Activated T-cell treated with anti-CD3 and anti-CD28 coated beads, Interleukin-2, amount 50 U/mL, for 72 hours (primary cell): ENCODE data around the gene MMP28. TPM values are rescaled to one million over a fixed set of nuclear protein-coding genes. Genes with fewer than 3 reads are reported as not detected.

ENCODE experiments used
- ATAC-seq, 2 donors: fragments of 150-1000 bp; cut with Tn5 transposase; replicated peaks in 1 of 2; 2 replicates each; pipeline ENCODE4 v1.10.0; 2021; ENCODE audit warnings: moderate library complexity in 2 of 2, mild to moderate bottlenecking in 1 of 2
- DNase-seq, 2 donors: peaks; one replicate each; pipeline ENCODE4 v3.0.0; 2021 to 2022; ENCODE audit warnings: mixed read lengths in 1 of 2
- H3K27ac Mint-ChIP-seq: one replicate; pipeline ENCODE4 v1.8.0; 2022; ENCODE audit warnings: mild to moderate bottlenecking, moderate library complexity, mixed read lengths
- H3K27me3 Mint-ChIP-seq: one replicate; pipeline ENCODE4 v1.8.0; 2022; ENCODE audit warnings: low read depth, mixed read lengths
- H3K36me3 Mint-ChIP-seq, 2 donors: one replicate each; pipeline ENCODE4 v1.8.0; 2022; ENCODE audit warnings: mixed read lengths in 2 of 2, mild to moderate bottlenecking in 1 of 2; ENCODE audit not compliant: insufficient read depth in 2 of 2
- H3K4me1 Mint-ChIP-seq: one replicate; pipeline ENCODE4 v1.8.0; 2022; ENCODE audit warnings: low read depth, mixed read lengths
- H3K4me3 Mint-ChIP-seq, 2 donors: one replicate each; pipeline ENCODE4 v1.8.0; 2022; ENCODE audit warnings: mild to moderate bottlenecking in 2 of 2, mixed read lengths in 2 of 2, moderate library complexity in 2 of 2
- H3K9me3 Mint-ChIP-seq, 2 donors: one replicate each; pipeline ENCODE4 v1.8.0; 2022; ENCODE audit warnings: mixed read lengths in 2 of 2
- total RNA-seq, 2 donors: library from RNA; stranded (reverse); gene quantifications; one replicate each; pipeline ENCODE4 v1.2.3, GENCODE V29; 2022

The MMP28 gene
- total RNA-seq, 2 donors from 2014 or later, result 0.96 TPM; not detected in 1

DNA sequence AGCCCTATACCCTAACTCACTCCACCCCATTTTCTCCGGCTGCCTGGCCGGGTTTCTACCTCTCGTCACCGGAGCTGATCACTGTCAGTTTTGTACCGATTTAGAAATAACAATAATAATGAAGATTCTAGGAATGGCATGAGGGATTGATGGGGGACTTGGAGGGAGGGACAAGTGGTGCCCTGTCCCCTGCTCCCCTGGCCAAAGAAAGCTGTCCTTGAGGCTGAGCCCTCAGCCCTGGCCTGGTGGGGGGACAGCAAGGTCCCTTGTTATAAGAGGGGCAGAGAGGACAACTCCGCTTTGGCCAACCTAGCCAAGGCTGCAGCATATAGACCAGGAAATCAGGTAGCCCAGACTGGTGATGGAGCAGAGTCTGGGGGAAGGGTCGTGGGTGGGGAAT is 52.9 kb downstream of the MMP28 start:
- ATAC-seq, result no peak
- Mint-ChIP-seq H3K4me1 (no peaks in the 10 kb centered on the region), H3K27ac (no peak overlapping the region), H3K9me3 (no peaks in the 10 kb centered on the region), H3K27me3 (peaks cover 38% of the 10 kb centered on the region), H3K36me3 (no peaks in the 10 kb centered on the region), H3K4me3 (peak overlapping the region; percentile 6 to 16)
- DNase-seq, result no peak

DNA sequence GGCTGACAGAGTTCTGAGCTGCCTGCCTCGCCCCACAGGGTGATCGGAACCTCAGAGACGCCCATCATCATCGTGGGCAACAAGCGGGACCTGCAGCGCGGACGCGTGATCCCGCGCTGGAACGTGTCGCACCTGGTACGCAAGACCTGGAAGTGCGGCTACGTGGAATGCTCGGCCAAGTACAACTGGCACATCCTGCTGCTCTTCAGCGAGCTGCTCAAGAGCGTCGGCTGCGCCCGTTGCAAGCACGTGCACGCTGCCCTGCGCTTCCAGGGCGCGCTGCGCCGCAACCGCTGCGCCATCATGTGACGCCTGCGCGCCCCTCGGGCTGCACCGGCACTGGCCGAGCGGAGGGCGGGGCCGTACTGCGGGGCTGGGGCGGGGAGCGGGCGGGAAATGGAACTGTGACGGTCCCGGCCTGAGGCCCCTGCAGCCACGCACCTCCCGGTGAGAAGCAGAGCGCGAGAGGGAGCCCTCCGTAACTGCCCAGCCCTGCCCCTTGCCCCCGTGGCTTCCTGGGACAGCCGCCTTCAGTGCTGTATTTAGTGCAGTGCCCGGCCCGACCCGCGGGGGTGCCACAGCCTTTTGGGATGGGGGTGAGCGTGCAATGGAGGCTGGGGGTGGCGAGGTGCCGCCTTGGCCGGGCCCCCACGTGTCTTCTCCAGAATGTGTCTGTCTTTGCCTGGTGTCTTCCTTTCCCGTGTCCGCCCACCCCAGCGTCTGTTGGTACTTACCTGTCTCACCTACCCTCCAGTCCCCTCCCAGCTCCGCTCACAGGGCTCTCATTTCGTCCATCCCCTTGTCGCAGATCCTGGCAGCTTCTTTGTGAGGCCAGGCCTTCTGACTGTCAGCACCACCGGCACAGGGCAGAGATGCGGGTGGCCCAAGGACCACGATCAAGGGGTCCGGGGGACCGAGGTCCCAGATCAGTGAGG is 54.2 kb downstream of the MMP28 start:
- peak in 1 of 2 donors; percentile 37 for DNase-seq
- no peak overlapping the region for H3K27ac Mint-ChIP-seq

GRCh38 chr17:35740216-35740615 is 55.2 kb downstream of the MMP28 start:
- no peak for DNase-seq
- Mint-ChIP-seq H3K4me1 (no peaks in the 10 kb centered on the region), H3K4me3 (no peak overlapping the region), H3K36me3 (no peaks in the 10 kb centered on the region), H3K27me3 (peaks cover 38% of the 10 kb centered on the region), H3K9me3 (no peaks in the 10 kb centered on the region), H3K27ac (no peak overlapping the region)
- no peak for ATAC-seq

More for the DNA sequence above, 54.2 kb downstream of the MMP28 start:
- H3K4me3 Mint-ChIP-seq, result peak overlapping the region; percentile 62 to 75
- H3K9me3 Mint-ChIP-seq, result no peaks in the 10 kb centered on the region
- peak; percentile 69 to 72 for ATAC-seq
- no peaks in the 10 kb centered on the region for H3K36me3 Mint-ChIP-seq
- H3K4me1 Mint-ChIP-seq, result no peaks in the 10 kb centered on the region
- peaks cover 38% of the 10 kb centered on the region for H3K27me3 Mint-ChIP-seq

DNA sequence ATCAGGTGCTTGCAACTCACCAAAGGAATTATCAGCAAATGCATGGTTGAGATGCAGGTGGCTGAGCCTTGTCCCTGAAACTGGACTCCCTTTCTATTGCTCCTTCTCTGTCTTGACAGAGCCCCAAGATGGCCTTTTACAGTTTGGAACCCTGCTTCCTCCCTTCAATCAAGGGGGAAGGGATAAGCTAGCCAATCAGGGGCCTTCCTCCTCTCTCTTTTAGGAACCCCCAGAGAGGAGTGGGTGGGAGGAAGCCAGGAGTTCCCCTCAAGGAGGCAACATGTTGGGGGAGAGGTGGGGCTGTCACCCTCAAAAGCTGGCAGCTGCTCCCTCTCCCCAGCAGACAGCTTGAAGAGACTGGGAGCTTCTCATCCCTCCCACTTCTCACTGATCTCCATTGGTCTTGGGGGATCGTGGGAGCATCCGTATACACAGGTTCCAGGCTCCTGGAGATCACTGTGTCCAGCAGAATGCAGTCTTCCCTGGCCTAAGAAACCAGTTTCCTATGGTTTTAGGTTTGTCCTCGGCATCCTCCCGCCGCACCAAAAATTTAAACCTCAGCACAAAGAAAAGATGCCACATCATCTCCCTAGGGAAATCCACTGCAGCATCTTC is 56.8 kb downstream of the MMP28 start:
- DNase-seq, result no peak
- H3K27me3 Mint-ChIP-seq, result peaks cover 34% of the 10 kb centered on the region
- no peaks in the 10 kb centered on the region for H3K36me3 Mint-ChIP-seq
- H3K4me1 Mint-ChIP-seq, result no peaks in the 10 kb centered on the region
- H3K4me3 Mint-ChIP-seq, result no peak overlapping the region
- no peaks in the 10 kb centered on the region for H3K9me3 Mint-ChIP-seq
- no peak overlapping the region for H3K27ac Mint-ChIP-seq
- ATAC-seq, result no peak

- no peak for ATAC-seq
- Mint-ChIP-seq H3K4me3 (no peak overlapping the region), H3K27ac (no peak overlapping the region), H3K36me3 (no peaks in the 10 kb centered on the region), H3K9me3 (no peaks in the 10 kb centered on the region), H3K27me3 (peaks cover 16% of the 10 kb centered on the region), H3K4me1 (peaks cover under 1% of the 10 kb centered on the region)
- no peak for DNase-seq
Observed at GRCh38 chr17:35736236-35736635, 59.2 kb downstream of the MMP28 start.

GRCh38 chr17:35735036-35735805 is 60.2 kb downstream of the MMP28 start:
- no peak overlapping the region for H3K4me3 Mint-ChIP-seq
- DNase-seq, result no peak
- H3K27me3 Mint-ChIP-seq, result peaks cover 9% of the 10 kb centered on the region
- peaks cover 11% of the 10 kb centered on the region for H3K4me1 Mint-ChIP-seq
- H3K9me3 Mint-ChIP-seq, result no peaks in the 10 kb centered on the region
- no peak for ATAC-seq
- H3K27ac Mint-ChIP-seq, result no peak overlapping the region
- H3K36me3 Mint-ChIP-seq, result no peaks in the 10 kb centered on the region

DNA sequence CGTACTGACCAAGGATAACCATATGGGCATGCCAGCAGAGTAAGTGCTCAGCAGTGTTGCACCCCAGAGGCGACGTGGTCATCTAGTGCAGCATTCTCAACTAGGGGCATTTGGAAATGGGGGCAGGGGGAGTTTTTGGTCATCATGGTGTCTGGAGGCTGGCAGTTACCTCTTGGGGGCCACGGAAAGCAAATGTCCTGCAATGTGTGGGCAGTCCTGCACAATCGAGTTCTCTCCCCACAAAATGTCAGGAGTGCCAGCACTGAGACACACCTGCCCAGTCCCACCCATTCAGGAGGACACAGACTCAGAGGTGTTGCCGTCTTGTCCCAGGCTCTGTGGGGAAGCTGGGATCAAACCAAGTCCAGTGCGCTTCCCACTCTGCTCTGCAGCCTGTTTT is 61.0 kb downstream of the MMP28 start:
- Mint-ChIP-seq H3K4me1 (peaks cover 14% of the 10 kb centered on the region), H3K27ac (no peak overlapping the region), H3K9me3 (no peaks in the 10 kb centered on the region), H3K36me3 (no peaks in the 10 kb centered on the region), H3K4me3 (no peak overlapping the region), H3K27me3 (peaks cover under 1% of the 10 kb centered on the region)
- DNase-seq, result no peak
- ATAC-seq, result no peak

DNA sequence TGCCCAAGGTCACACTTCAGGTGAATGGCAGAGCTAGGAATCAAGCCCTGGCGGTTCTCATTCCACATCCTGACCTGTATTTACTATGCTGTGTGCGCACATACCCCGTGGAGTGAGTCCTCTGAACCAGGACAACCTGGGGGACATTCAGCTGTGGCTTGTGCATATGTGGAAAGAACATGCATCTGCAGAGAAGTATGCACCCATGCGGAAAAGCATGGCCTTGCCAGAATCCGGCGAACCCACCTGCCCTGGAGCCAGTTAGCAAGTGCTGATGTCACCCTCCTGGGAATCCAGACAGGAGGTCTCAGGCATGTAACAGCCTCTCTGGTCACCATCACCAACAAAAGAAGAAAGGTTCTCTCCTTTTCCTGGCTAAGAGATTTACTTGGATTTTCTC is 62.1 kb downstream of the MMP28 start:
- Mint-ChIP-seq H3K4me1 (peaks cover 14% of the 10 kb centered on the region), H3K27me3 (no peaks in the 10 kb centered on the region), H3K4me3 (no peak overlapping the region), H3K36me3 (no peaks in the 10 kb centered on the region), H3K27ac (no peak overlapping the region), H3K9me3 (no peaks in the 10 kb centered on the region)
- no peak for DNase-seq
- no peak for ATAC-seq

GRCh38 chr17:35732806-35733136 is 62.7 kb downstream of the MMP28 start:
- Mint-ChIP-seq H3K36me3 (no peaks in the 10 kb centered on the region), H3K4me1 (peaks cover 14% of the 10 kb centered on the region)

GRCh38 chr17:35731917-35732805 is 63.3 kb downstream of the MMP28 start:
- H3K9me3 Mint-ChIP-seq, result no peaks in the 10 kb centered on the region
- no peaks in the 10 kb centered on the region for H3K27me3 Mint-ChIP-seq
- DNase-seq, result no peak
- peak in 1 of 2 donors; percentile 14 for ATAC-seq
- H3K4me1 Mint-ChIP-seq, result peaks cover 14% of the 10 kb centered on the region
- H3K36me3 Mint-ChIP-seq, result no peaks in the 10 kb centered on the region
- H3K27ac Mint-ChIP-seq, result no peak overlapping the region
- peak overlapping the region; percentile 64 to 79 for H3K4me3 Mint-ChIP-seq

More at GRCh38 chr17:35732806-35733136, 62.7 kb downstream of the MMP28 start:
- no peaks in the 10 kb centered on the region for H3K9me3 Mint-ChIP-seq
- no peak overlapping the region for H3K27ac Mint-ChIP-seq
- H3K27me3 Mint-ChIP-seq, result no peaks in the 10 kb centered on the region
- DNase-seq, result no peak
- ATAC-seq, result no peak
- H3K4me3 Mint-ChIP-seq, result peak overlapping the region; percentile 22 to 79

DNA sequence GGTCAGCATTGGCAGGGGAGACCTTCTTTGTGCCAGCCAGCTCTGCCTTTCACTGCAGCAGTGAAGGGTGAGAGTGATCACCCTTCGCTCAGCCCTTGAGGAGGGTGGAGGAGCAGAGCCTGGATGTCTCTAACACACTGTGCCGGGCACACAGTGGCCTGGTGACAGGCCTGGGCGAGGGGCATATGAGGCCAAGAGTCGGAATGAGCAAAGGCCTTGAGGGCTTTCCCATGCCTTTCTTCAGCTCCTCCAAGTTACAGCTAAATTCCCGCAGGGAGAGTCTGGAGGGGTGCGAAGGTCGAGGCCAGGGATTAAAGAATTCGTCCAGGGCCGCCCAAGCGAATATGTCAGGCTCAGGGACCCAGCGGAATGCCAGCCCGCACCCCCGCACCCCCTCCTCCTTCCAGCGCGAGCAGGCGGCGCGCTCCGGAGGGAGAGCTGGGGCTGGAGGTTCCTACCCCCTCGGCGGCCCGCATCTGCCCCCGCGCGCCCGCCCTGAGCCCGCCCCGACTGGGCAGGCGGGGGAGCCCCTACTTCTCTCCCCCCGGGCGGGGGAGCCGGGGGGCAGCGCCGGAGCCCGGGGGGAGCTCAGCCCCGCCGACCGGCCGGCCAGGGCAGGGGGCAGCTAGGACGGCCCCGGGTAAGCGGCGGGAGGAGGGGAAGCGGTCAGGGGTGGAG is 64.1 kb downstream of the MMP28 start, which contains the start of gene RASL10B:
Gene RASL10B (plus strand): TSS at position 401 of the 678 bp plus-strand sequence. CDS start 3,546 bp downstream, outside the sequence.
- H3K36me3 Mint-ChIP-seq, result no peaks in the 10 kb centered on the region
- H3K27ac Mint-ChIP-seq, result peak within 1 kb of the TSS; percentile 51
- ATAC-seq, result peak; percentile 70 to 72
- no peaks in the 10 kb centered on the region for H3K9me3 Mint-ChIP-seq
- peaks cover 14% of the 10 kb centered on the region for H3K4me1 Mint-ChIP-seq
- H3K27me3 Mint-ChIP-seq, result no peaks in the 10 kb centered on the region
- peak within 1 kb of the TSS; percentile 79 to 81 for H3K4me3 Mint-ChIP-seq
- DNase-seq, result peak; percentile 49 to 61
